Activated T-helper 1 cell treated with anti-CD3 and anti-CD28 coated beads, Interleukin-2, amount 50 U/mL, for 16 hours (primary cell): ENCODE data around the gene CASP14.
"Not testable (repeated sequence)": the region's sequence is repeated elsewhere in the genome, so short reads cannot be mapped to it uniquely, and the experiment has no call there.

Experiments
- DNase-seq, 2 donors: peaks; one replicate each; pipeline ENCODE4 v3.0.0-alpha.2; 2020; ENCODE audit warnings: low read depth in 1 of 2, low spot score in 1 of 2

Gene CASP14

GRCh38 chr19:15070386-15070785 lies 21.1 kb downstream of the CASP14 start:
- DNase-seq: not testable (repeated sequence)

- no peak for DNase-seq
These were observed 23.8 kb downstream of the CASP14 start for GRCh38 chr19:15072930-15073647.

GRCh38 chr19:15074371-15074770 lies 25.1 kb downstream of the CASP14 start:
- no peak for DNase-seq

GRCh38 chr19:15075806-15076205 lies 26.5 kb downstream of the CASP14 start:
- DNase-seq: no peak

GRCh38 chr19:15080002-15080401 lies 30.7 kb downstream of the CASP14 start:
- DNase-seq: not testable (repeated sequence)

- DNase-seq: no peak
These were observed 32.6 kb downstream of the CASP14 start, which contains the start of gene OR1I1 for GRCh38 chr19:15081911-15082310. Gene OR1I1 (plus strand): TSS chr19:15082211. CDS start chr19:15087066, 4,855 bp downstream.

- DNase-seq: no peak
These were observed 37.9 kb downstream of the CASP14 start for GRCh38 chr19:15087182-15087581.

- DNase-seq: peak in 1 of 2 donors; percentile 11
These were observed 42.9 kb downstream of the CASP14 start for GRCh38 chr19:15091918-15092753.

GRCh38 chr19:15093001-15093400 lies 43.7 kb downstream of the CASP14 start:
- no peak for DNase-seq

- DNase-seq: no peak
These were observed 46.9 kb downstream of the CASP14 start for GRCh38 chr19:15096223-15096622.

GRCh38 chr19:15097980-15098379 lies 48.7 kb downstream of the CASP14 start:
- not testable (repeated sequence) for DNase-seq

- no peak for DNase-seq
These were observed 49.2 kb downstream of the CASP14 start for GRCh38 chr19:15098460-15098859.

GRCh38 chr19:15099017-15099582 lies 49.8 kb downstream of the CASP14 start:
- DNase-seq: no peak

GRCh38 chr19:15101479-15102082 lies 52.3 kb downstream of the CASP14 start:
- DNase-seq: peak; percentile 15 to 22

- no peak for DNase-seq
These were observed 54.7 kb downstream of the CASP14 start for GRCh38 chr19:15104003-15104402.

GRCh38 chr19:15104411-15104810 lies 55.1 kb downstream of the CASP14 start:
- no peak for DNase-seq

- no peak for DNase-seq
These were observed 55.8 kb downstream of the CASP14 start for GRCh38 chr19:15105044-15105443.

- no peak for DNase-seq
These were observed 58.1 kb downstream of the CASP14 start, which contains the start of gene SYDE1 for GRCh38 chr19:15107061-15108010. Gene SYDE1 (plus strand): TSS chr19:15107401. CDS start chr19:15107434, 33 bp downstream.
